HG03095 (cell line): ENCODE data around the gene NAV3.
"Not testable (repeated sequence)": the region's sequence is repeated elsewhere in the genome, so short reads cannot be mapped to it uniquely, and the experiment has no call there.

Source experiments
- ATAC-seq: cut with Tn5 transposase; IDR thresholded peaks from one replicate; pipeline ENCODE4 v1.9.1; 2021; ENCODE audit warnings: moderate library complexity; ENCODE audit not compliant: unreplicated experiment

NAV3 gene

DNA sequence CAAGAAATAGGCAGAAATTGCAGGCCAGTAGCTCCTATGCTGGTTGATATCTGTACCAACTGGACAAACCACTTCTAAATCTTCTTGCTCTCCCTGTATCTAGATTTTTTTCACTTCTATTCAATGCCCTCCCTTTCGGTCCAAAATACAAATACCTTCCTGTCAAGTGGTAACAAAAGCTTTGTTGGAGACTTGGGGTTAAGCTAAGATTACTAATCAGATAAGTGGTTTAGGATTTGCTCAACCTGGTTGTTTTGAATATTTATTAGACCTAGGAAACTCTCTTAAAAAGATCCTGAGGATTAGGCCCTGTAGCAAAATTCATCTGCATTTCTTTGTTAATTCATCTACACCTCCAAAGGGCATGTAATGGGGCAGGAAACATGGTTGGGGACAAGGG lies 410.1 kb downstream of the NAV3 start:
- no peak for ATAC-seq

- ATAC-seq, result no peak
Measured at GRCh38 chr12:78241446-78241845, 410.8 kb downstream of the NAV3 start.

DNA sequence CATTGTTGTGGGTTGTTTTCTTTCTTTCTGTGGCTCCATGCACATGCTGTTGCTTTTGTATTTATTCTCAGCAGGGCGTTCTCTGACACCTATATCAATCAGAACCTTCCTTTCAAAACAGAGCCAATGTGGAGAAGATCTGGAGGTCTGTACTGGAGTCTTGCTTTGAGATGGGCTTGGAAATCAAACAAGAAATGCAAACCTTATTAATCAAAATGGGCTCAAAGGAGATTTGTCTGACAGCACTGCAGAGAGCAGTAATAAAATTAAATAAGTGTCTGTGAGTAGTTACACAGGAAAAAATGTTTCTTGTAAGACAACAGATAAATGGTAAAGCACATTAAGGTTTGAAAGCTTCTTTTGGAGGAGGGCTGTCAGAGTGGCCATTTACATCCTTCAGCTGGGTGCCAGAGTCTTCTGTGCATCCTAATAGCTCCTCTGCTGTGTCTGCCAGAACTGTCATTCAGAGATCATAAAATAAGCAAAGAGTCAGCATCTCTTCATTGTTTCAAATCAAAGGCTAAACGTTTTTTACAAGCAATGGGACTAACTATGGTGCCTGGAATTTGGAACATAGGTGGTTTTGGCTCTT lies 414.3 kb downstream of the NAV3 start:
- ATAC-seq, result no peak

DNA sequence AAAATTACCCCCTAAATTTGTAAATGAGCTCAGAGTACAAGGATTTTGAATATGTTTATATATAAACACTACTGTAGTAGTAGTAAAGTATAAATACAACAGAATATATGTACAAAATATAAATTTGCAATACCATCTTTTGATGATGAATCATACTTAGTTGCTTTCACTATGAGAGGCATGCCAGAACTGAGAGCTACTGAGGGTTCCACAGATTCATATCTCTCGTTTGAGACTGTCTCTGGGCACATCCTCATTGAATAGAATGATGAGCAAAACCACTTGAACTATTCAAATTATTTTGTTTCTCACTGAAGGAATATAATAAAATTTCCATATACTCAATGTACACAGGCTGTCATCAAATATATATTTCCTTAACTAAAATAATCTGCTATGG lies 417.6 kb downstream of the NAV3 start:
- no peak for ATAC-seq

DNA sequence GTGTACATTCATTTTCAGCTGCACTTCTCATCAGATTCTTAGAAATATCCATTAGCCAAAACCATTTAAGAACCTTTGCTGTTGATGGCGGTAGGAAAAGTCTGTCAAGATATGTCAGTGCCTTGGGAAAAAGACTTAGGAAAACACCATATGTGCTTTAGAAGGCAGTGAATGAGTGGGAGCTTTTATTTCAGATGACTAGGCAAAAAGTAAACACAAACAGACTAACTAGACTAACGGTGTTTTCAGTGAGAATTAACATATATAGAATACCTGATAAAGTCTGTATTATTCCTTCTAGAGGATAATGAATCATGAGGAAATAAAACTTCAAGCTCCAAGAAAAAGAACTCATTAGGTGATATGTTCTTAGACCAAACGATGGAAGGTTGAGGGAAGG lies 418.9 kb downstream of the NAV3 start:
- no peak for ATAC-seq

DNA sequence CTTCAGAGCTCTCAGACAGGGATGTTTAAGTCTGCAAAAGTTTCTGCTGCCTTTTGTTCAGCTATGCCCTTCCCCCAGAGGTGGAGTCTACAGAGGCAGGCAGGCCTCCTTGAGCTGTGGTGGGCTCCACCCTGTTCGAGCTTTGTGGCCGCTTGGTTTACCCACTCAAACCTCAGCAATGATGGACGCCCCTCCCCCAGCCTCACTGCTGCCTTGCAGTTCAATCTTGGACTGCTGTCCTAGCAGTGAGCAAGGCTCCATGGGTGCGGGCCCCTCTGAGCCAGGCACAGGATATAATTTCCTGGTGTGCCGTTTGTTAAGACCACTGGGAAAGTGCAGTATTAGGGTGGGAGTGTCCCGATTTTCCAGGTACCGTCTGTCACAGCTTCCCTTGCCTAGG lies 427.0 kb downstream of the NAV3 start:
- ATAC-seq, result not testable (repeated sequence)

DNA sequence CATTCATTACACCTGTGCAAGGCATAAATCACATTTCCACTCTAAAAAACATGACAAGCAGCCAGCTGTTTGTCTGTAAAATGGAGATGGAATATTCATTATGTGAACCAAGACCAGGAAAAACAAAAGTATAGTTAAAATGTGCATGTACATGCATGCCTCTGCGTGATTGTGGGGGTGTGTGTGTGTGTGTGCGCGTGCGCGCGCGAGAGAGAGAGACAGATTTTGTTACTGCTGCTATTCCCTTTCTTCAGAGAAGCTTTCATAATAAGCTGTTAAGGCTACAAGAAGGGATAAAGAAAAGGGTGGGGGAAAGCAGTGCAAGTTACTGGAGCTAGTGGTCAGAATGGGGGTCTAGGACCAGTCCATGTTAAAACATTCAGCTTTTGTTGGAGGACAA lies 430.3 kb downstream of the NAV3 start:
- ATAC-seq, result no peak

DNA sequence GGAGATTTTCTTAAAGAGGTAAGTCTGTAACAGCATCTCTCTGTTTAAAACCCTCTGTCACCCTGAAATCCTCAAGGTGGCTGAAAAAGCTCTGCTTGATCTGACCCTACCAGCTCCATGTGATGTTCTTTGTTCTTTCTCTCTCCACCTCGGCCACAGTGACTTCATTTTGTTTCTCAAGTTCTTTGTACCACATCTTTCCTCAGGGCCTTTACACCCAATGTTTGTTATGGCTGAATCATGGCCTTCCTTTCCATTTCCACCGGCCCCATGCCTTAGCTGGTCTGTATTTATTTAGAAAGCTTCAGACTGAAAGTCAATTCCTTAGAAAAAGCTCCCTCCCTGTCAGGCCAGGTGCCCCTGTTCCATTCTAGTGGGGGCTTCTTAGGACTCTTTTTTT lies 431.2 kb downstream of the NAV3 start:
- ATAC-seq, result no peak
